Tibial artery (tissue), 4 donors: ENCODE data around the gene PHOSPHO2.

Source experiments
- DNase-seq, 2 donors: peaks; one replicate each; pipeline ENCODE4 v3.0.0-alpha.2; 2019
- H3K27ac ChIP-seq, 2 donors: fragments of 200-600 bp; sonication (generic) in 1 of 2; 1 replicate in 1 of 2; 2 replicates in 1 of 2; pipeline ENCODE4 v1.5.1; 2018 to 2019; ENCODE audit warnings: mild to moderate bottlenecking in 1 of 2
- H3K27me3 ChIP-seq, 2 donors: fragments of 200-600 bp; sonication (generic) in 1 of 2; one replicate each; pipeline versions ENCODE4 v1.5.1 to v1.6.0; 2016 to 2019
- H3K36me3 ChIP-seq, 3 donors: fragments of 200-600 bp; sonication (generic) in 2 of 3; one replicate each; pipeline ENCODE4 v1.5.1; 2016 to 2019; ENCODE audit warnings: mild to moderate bottlenecking in 2 of 3
- H3K4me1 ChIP-seq, 4 donors: fragments of 200-600 bp; sonication (generic) in 2 of 4; 1 replicate in 3 of 4; 2 replicates in 1 of 4; pipeline ENCODE4 v1.5.1; 2016 to 2019
- H3K4me3 ChIP-seq, 2 donors: fragments of 200-600 bp; sonication (generic) in 1 of 2; 1 replicate in 1 of 2; 2 replicates in 1 of 2; pipeline ENCODE4 v1.5.1; 2018 to 2019; ENCODE audit warnings: mild to moderate bottlenecking in 2 of 2
- H3K9me3 ChIP-seq, 3 donors: fragments of 200-600 bp; sonication (generic) in 1 of 3; one replicate each; pipeline ENCODE4 v1.5.1; 2016 to 2019
- intact Hi-C: fragments of 100-400 bp; cut with DNase I; formaldehyde crosslinking; loops from one replicate; pipeline ENCODE4 v1.15.0; 2023; ENCODE audit warnings: low total_unique reads
- TF ChIP-seq, protein P1 (sequence below), 2 experiments: fragments of 200-600 bp in 1 of 2; fragments of 450-650 bp in 1 of 2; IDR thresholded peaks; one replicate each; pipeline ENCODE4 v1.5.1; 2017 to 2019; ENCODE audit warnings: antibody characterized with exemption in 2 of 2, mild to moderate bottlenecking in 1 of 2, moderate library complexity in 1 of 2

PHOSPHO2 gene

DNA sequence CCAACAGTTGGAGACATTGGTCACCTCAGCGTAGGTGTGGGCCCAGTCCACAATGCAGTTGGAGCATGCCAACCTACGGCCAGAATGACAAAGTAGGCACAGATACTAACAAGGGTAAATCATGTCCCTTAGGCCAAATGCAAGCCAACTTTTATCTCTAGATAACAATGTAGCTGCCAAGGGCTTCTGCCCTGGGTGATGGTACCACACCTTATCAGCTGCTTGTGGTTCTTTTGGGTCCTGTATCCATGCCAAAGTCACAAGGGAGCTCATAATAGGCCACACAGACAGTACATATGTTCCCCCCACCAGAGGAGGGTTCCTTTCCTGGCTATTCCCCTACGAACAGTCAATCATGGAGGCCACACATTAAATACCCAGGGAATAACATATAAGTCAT lies 19.1 kb downstream of the PHOSPHO2 start:
- Histone ChIP-seq H3K27ac (no peak overlapping the region), H3K4me3 (no peak overlapping the region), H3K36me3 (no peaks in the 10 kb centered on the region), H3K9me3 (no peaks in the 10 kb centered on the region), H3K4me1 (peaks cover 0 to 13% (median 3%) of the 10 kb centered on the region in 4 donors), H3K27me3 (no peaks in the 10 kb centered on the region)
- TF ChIP-seq, protein P1, sequence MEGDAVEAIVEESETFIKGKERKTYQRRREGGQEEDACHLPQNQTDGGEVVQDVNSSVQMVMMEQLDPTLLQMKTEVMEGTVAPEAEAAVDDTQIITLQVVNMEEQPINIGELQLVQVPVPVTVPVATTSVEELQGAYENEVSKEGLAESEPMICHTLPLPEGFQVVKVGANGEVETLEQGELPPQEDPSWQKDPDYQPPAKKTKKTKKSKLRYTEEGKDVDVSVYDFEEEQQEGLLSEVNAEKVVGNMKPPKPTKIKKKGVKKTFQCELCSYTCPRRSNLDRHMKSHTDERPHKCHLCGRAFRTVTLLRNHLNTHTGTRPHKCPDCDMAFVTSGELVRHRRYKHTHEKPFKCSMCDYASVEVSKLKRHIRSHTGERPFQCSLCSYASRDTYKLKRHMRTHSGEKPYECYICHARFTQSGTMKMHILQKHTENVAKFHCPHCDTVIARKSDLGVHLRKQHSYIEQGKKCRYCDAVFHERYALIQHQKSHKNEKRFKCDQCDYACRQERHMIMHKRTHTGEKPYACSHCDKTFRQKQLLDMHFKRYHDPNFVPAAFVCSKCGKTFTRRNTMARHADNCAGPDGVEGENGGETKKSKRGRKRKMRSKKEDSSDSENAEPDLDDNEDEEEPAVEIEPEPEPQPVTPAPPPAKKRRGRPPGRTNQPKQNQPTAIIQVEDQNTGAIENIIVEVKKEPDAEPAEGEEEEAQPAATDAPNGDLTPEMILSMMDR (IDR thresholded peaks at IDR 0.05), result no peak
- intact Hi-C loops, result no loop called here
- no peak for DNase-seq

DNA sequence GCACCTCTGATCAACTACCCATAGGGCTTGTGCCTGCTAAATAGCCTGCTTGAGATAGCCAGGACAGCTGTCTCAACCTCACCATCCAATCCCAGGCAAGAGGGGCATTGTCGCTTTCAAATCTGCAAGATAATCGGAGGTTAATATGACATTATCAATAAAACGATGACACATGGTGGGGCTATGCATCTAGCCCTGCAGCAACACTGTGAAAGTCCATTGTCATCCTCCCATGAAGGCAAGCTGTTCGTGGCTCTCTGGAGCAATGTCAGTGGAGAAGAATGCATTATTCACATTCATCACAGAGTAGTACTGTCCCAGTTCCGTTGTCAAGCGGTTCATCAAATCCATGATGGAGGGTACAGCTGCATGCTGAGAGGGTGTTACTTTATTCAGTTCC lies 20.4 kb downstream of the PHOSPHO2 start:
- H3K36me3 ChIP-seq, result no peaks in the 10 kb centered on the region
- no peak overlapping the region for H3K4me3 ChIP-seq
- H3K27me3 ChIP-seq, result no peaks in the 10 kb centered on the region
- no peaks in the 10 kb centered on the region for H3K9me3 ChIP-seq
- TF ChIP-seq, protein P1 (IDR thresholded peaks at IDR 0.05), result no peak
- intact Hi-C loops, result no loop called here
- no peak overlapping the region for H3K27ac ChIP-seq
- no peak for DNase-seq
- H3K4me1 ChIP-seq, result peaks cover 0 to 13% (median 3%) of the 10 kb centered on the region in 4 donors

- intact Hi-C loops, result no loop called here
- H3K4me1 ChIP-seq, result peaks cover 0 to 13% (median 3%) of the 10 kb centered on the region in 4 donors
- no peaks in the 10 kb centered on the region for H3K36me3 ChIP-seq
- no peaks in the 10 kb centered on the region for H3K27me3 ChIP-seq
- no peaks in the 10 kb centered on the region for H3K9me3 ChIP-seq
- DNase-seq, result no peak
- H3K4me3 ChIP-seq, result peak overlapping the region; percentile 2 to 13
- no peak overlapping the region for H3K27ac ChIP-seq
- TF ChIP-seq, protein P1 (IDR thresholded peaks at IDR 0.05), result no peak
Measured at GRCh38 chr2:169715379-169716237, 21.3 kb downstream of the PHOSPHO2 start.

GRCh38 chr2:169716238-169716886 lies 22.1 kb downstream of the PHOSPHO2 start:
- no peaks in the 10 kb centered on the region for H3K27me3 ChIP-seq
- no peaks in the 10 kb centered on the region for H3K9me3 ChIP-seq
- no peaks in the 10 kb centered on the region for H3K36me3 ChIP-seq
- TF ChIP-seq, protein P1 (IDR thresholded peaks at IDR 0.05), result no peak
- peaks cover 0 to 13% (median 3%) of the 10 kb centered on the region in 4 donors for H3K4me1 ChIP-seq
- H3K4me3 ChIP-seq, result no peak overlapping the region
- no peak for DNase-seq
- intact Hi-C loops, result no loop called here
- H3K27ac ChIP-seq, result no peak overlapping the region

DNA sequence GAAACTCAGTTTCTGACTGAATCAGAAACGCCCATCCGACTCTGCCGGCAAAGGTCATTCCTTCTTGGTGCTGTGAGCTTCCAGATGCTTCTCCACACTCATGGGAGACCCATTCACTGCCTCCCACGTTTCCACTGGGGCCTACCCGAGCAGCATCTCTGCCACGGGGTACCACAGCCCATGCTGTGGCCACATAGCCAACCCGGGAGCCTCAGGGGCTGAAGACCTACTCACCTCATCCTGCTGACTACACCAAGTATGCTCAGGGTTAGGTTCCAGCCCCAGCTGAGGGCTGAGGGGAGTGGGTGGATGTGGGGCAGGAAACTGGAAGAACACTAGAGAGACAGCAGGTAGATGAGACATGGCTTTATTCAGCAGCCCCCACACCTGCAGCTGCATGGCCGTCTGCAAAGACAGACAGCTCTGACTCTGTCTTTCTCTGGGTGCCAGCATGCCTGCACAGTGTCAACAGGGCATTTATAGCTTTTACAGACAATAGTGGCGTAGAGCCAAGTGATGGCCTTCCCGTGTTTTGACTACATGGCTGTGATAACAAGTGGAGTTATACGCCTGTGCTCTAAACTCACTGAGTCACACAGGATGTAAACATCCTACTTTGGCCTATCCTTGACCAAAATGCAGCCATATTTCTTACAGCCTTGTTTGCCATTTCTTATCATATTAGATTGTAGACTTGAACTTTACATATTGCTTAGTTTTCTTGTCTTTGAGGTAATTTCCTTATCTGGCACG lies 22.8 kb downstream of the PHOSPHO2 start:
- no peak overlapping the region for H3K27ac ChIP-seq
- no peaks in the 10 kb centered on the region for H3K9me3 ChIP-seq
- H3K27me3 ChIP-seq, result no peaks in the 10 kb centered on the region
- TF ChIP-seq, protein P1 (IDR thresholded peaks at IDR 0.05), result no peak
- DNase-seq, result no peak
- H3K4me3 ChIP-seq, result no peak overlapping the region
- no peaks in the 10 kb centered on the region for H3K36me3 ChIP-seq
- intact Hi-C loops, result no loop called here
- H3K4me1 ChIP-seq, result peaks cover 0 to 13% (median 3%) of the 10 kb centered on the region in 4 donors
